IMR-90 (cell line): ENCODE data around the gene DDX39A. TPM values are rescaled to one million over a fixed set of nuclear protein-coding genes. Genes with fewer than 3 reads are reported as not detected.
"Not testable (repeated sequence)": the region's sequence is repeated elsewhere in the genome, so short reads cannot be mapped to it uniquely, and the experiment has no call there.

Experiments
- ATAC-seq: fragments of 200-7000 bp; cut with Tn5 transposase; 2 replicates; pipeline ENCODE4 v1.9.1; 2020; ENCODE audit warnings: low read depth, mild to moderate bottlenecking, moderate library complexity
- BruUV-seq: library from RNA; stranded (reverse); fragments of 400-500 nt; replicated peaks from 2 replicates; lab custom pipeline; 2021; lab: Mats Ljungman, UMichigan
- CTCF ChIA-PET: fragments of 300-600 bp; formaldehyde crosslinking; extraction: SDS; loops from one replicate; lab custom pipeline; 2021; ENCODE audit warnings: antibody characterized with exemption; lab: Yijun Ruan, JAX
- POLR2A ChIA-PET: fragments of 300-600 bp; sonication (Branson Sonifier 250); formaldehyde crosslinking; loops from one replicate; lab custom pipeline; 2022; ENCODE audit warnings: antibody characterized with exemption; ENCODE audit not compliant: unreplicated experiment; lab: Charles Lee
- DNase-seq: peaks from one replicate; pipeline ENCODE4 v3.0.0; 2013
- H2AFZ ChIP-seq: replicated peaks from 2 replicates; pipeline ENCODE3; 2013; ENCODE audit warnings: low read length, mild to moderate bottlenecking; ENCODE audit not compliant: poor library complexity
- H2AK5ac ChIP-seq: 2 replicates; pipeline ENCODE4 v1.6.1; 2013; ENCODE audit warnings: low read depth, low read length, inconsistent platforms
- H2AK9ac ChIP-seq: replicated peaks from 2 replicates; pipeline ENCODE3; 2013; ENCODE audit warnings: mild to moderate bottlenecking, low read depth, low read length, moderate library complexity; ENCODE audit not compliant: poor library complexity
- H2BK120ac ChIP-seq: 2 replicates; pipeline ENCODE4 v1.6.1; 2013; ENCODE audit warnings: low read depth, low read length, inconsistent platforms
- H2BK15ac ChIP-seq: 3 replicates; pipeline ENCODE4 v1.6.1; 2013; ENCODE audit warnings: low read depth, low read length, inconsistent platforms
- H2BK20ac ChIP-seq: 2 replicates; pipeline ENCODE4 v1.6.1; 2013; ENCODE audit warnings: low read depth, mild to moderate bottlenecking, inconsistent platforms, low read length, moderate library complexity
- H2BK5ac ChIP-seq: 2 replicates; pipeline ENCODE4 v1.6.1; 2013; ENCODE audit warnings: mild to moderate bottlenecking, low read depth, low read length, inconsistent platforms; ENCODE audit not compliant: poor library complexity, severe bottlenecking
- H3K14ac ChIP-seq: replicated peaks from 2 replicates; pipeline ENCODE4 v1.6.1; 2013; ENCODE audit warnings: low read depth, low read length, inconsistent platforms
- H3K18ac ChIP-seq: 2 replicates; pipeline ENCODE4 v1.6.1; 2013; ENCODE audit warnings: low read depth, low read length, control low read depth
- H3K23ac ChIP-seq: 2 replicates; pipeline ENCODE4 v1.6.1; 2013; ENCODE audit warnings: low read depth, low read length, inconsistent platforms
- H3K27ac ChIP-seq: 2 replicates; pipeline ENCODE4 v1.5.1; 2013; ENCODE audit warnings: mild to moderate bottlenecking, control low read depth, low read length; ENCODE audit not compliant: insufficient read depth
- H3K27me3 ChIP-seq: 2 replicates; pipeline ENCODE4 v1.6.1; 2013; ENCODE audit warnings: low read length; ENCODE audit not compliant: control insufficient read depth, insufficient read depth
- H3K36me3 ChIP-seq: 2 replicates; pipeline ENCODE4 v1.6.1; 2013; ENCODE audit warnings: low read length, mixed read lengths; ENCODE audit not compliant: control insufficient read depth, insufficient read depth
- H3K4ac ChIP-seq: 2 replicates; pipeline ENCODE4 v1.6.1; 2013; ENCODE audit warnings: low read depth, low read length, inconsistent platforms
- H3K4me1 ChIP-seq: 2 replicates; pipeline ENCODE4 v1.6.1; 2013; ENCODE audit warnings: low read length, mixed read lengths; ENCODE audit not compliant: control insufficient read depth, insufficient read depth
- H3K4me2 ChIP-seq: 2 replicates; pipeline ENCODE4 v1.6.1; 2013; ENCODE audit warnings: low read depth, mild to moderate bottlenecking, control low read depth, low read length, moderate library complexity
- H3K4me3 ChIP-seq: 2 replicates; pipeline ENCODE4 v1.5.1; 2013; ENCODE audit warnings: low read depth, mild to moderate bottlenecking, control low read depth, low read length, moderate library complexity; ENCODE audit not compliant: insufficient read depth
- H3K56ac ChIP-seq: 2 replicates; pipeline ENCODE4 v1.6.1; 2013; ENCODE audit warnings: low read length, inconsistent platforms; ENCODE audit not compliant: insufficient read depth; ENCODE audit errors: extremely low read depth
- H3K79me1 ChIP-seq, 2 experiments: 2 replicates each; pipeline ENCODE4 v1.6.1; 2013; ENCODE audit warnings: low read length in 2 of 2, inconsistent platforms in 1 of 2, low read depth in 1 of 2
- H3K9ac ChIP-seq: 2 replicates; pipeline ENCODE4 v1.6.1; 2013; ENCODE audit warnings: low read depth, low read length, control low read depth
- H3K9me1 ChIP-seq: 2 replicates; pipeline ENCODE4 v1.6.1; 2013; ENCODE audit warnings: low read length, inconsistent platforms; ENCODE audit not compliant: insufficient read depth
- H3K9me3 ChIP-seq: 2 replicates; pipeline ENCODE4 v1.6.1; 2013; ENCODE audit warnings: low read length; ENCODE audit not compliant: control insufficient read depth, insufficient read depth
- H4K20me1 ChIP-seq: 2 replicates; pipeline ENCODE4 v1.6.1; 2013; ENCODE audit warnings: low read length, inconsistent platforms; ENCODE audit not compliant: insufficient read depth
- H4K5ac ChIP-seq: 2 replicates; pipeline ENCODE4 v1.6.1; 2013; ENCODE audit warnings: mild to moderate bottlenecking, low read depth, low read length, control low read depth
- H4K8ac ChIP-seq, 2 experiments: 2 replicates each; pipeline ENCODE4 v1.6.1; 2013; ENCODE audit warnings: low read depth in 2 of 2, low read length in 2 of 2, control low read depth in 1 of 2, inconsistent platforms in 1 of 2
- H4K91ac ChIP-seq: 2 replicates; pipeline ENCODE4 v1.6.1; 2013; ENCODE audit warnings: low read depth, low read length, inconsistent platforms; ENCODE audit not compliant: insufficient read depth
- WGBS, 2 experiments: methylation state at CpG; one replicate each; pipeline versions ENCODE4 v1.1.5 to v1.1.7; 2013; ENCODE audit warnings: missing lambda C conversion rate in 2 of 2; ENCODE audit not compliant: insufficient read length in 1 of 2; ENCODE audit errors: extremely low coverage in 2 of 2; 5-methylcytosine and 5-hydroxymethylcytosine counted together
- dilution Hi-C: fragments of 300-500 bp; cut with HindIII; formaldehyde crosslinking; loops from one replicate; pipeline ENCODE4 v1.14.3; 2018; ENCODE audit warnings: low sequenced_read_pairs; ENCODE audit not compliant: unreplicated experiment
- in situ Hi-C: fragments of 300-500 bp; cut with MboI; formaldehyde crosslinking; loops from 3 replicates; pipeline ENCODE4 v1.14.3; 2019; ENCODE audit warnings: low sequenced_read_pairs, inconsistent platforms, mixed read lengths
- intact Hi-C: fragments of 100-400 bp; cut with micrococcal nuclease; formaldehyde crosslinking; loops from 2 replicates; pipeline ENCODE4 v1.10.0; 2022
- polyA plus RNA-seq, 3 experiments: library from polyadenylated mRNA; depleted of rRNA; stranded (reverse); fragments of >200 nt; gene quantifications; 2 replicates each; pipeline ENCODE4 v1.2.3, GENCODE V29; 2012; ENCODE audit warnings: low replicate concordance in 1 of 3
- total RNA-seq: library from RNA; depleted of rRNA; stranded (reverse); fragments of >200 nt; gene quantifications from 2 replicates; pipeline ENCODE4 v1.2.3, GENCODE V29; 2012

Gene DDX39A
- total and polyA plus RNA-seq, 2 of the 4 experiments (the other 2 are of a cell fraction), result 82.5 to 83.0 TPM

GRCh38 chr19:14397168-14397567 is 22.0 kb downstream of the DDX39A start:
- H3K27me3 ChIP-seq, H3K79me1 ChIP-seq, H3K27ac ChIP-seq, H4K8ac ChIP-seq, H3K18ac ChIP-seq, H3K9me1 ChIP-seq, H2AK9ac ChIP-seq, H3K14ac ChIP-seq, H3K4me2 ChIP-seq, H3K9me3 ChIP-seq, H4K20me1 ChIP-seq, H2AFZ ChIP-seq, H2BK20ac ChIP-seq, POLR2A ChIA-PET, DNase-seq, H3K9ac ChIP-seq, H3K23ac ChIP-seq, intact Hi-C loops, dilution Hi-C loops, H2BK120ac ChIP-seq, H2BK5ac ChIP-seq, CTCF ChIA-PET, H3K56ac ChIP-seq, H3K4me3 ChIP-seq, H3K4me1 ChIP-seq, H3K4ac ChIP-seq, H2AK5ac ChIP-seq, H2BK15ac ChIP-seq, in situ Hi-C loops, H4K91ac ChIP-seq, BruUV-seq, ATAC-seq, H4K5ac ChIP-seq: not testable (repeated sequence)
- no CpG with 5 or more reads among the region's 16 CpGs for WGBS, 2 experiments
- H3K36me3 ChIP-seq, result peaks cover 12% of the 10 kb centered on the region

- H2BK5ac ChIP-seq, H3K14ac ChIP-seq, H4K5ac ChIP-seq, H3K27ac ChIP-seq, H3K4ac ChIP-seq, BruUV-seq, H3K23ac ChIP-seq, intact Hi-C loops, ATAC-seq, H2BK15ac ChIP-seq, H3K9me1 ChIP-seq, DNase-seq, in situ Hi-C loops, dilution Hi-C loops, H3K56ac ChIP-seq, H4K8ac ChIP-seq, H3K4me2 ChIP-seq, H3K18ac ChIP-seq, H4K91ac ChIP-seq, H2BK20ac ChIP-seq, H2AFZ ChIP-seq, H2BK120ac ChIP-seq, H2AK5ac ChIP-seq, H3K27me3 ChIP-seq, H3K9ac ChIP-seq, H2AK9ac ChIP-seq, H4K20me1 ChIP-seq, CTCF ChIA-PET, POLR2A ChIA-PET, H3K79me1 ChIP-seq, H3K4me1 ChIP-seq, H3K9me3 ChIP-seq, H3K4me3 ChIP-seq: not testable (repeated sequence)
- H3K36me3 ChIP-seq, result peaks cover 12% of the 10 kb centered on the region
- WGBS, 2 experiments, result no CpG with 5 or more reads among the region's 3 CpGs
These were observed 22.4 kb downstream of the DDX39A start for GRCh38 chr19:14396730-14397129.
